Left lung (tissue), 10 donors: Measurements from ENCODE around the gene PSAPL1. TPM values are rescaled to one million over a fixed set of nuclear protein-coding genes. Genes with fewer than 3 reads are reported as not detected.

Experiments
- ATAC-seq: fragments of 200-7000 bp; cut with Tn5 transposase; one replicate; pipeline ENCODE4 v1.9.1; 2020; ENCODE audit warnings: moderate library complexity
- DNase-seq, 4 donors: peaks; one replicate each; pipeline ENCODE4 v3.0.0-alpha.2; 2013 to 2020
- H3K27ac ChIP-seq, 2 donors: fragments of 200-600 bp; sonication (generic) in 1 of 2; one replicate each; pipeline versions ENCODE4 v1.5.0 to v1.8.0; 2020 to 2021
- H3K27me3 ChIP-seq, 2 donors: fragments of 200-600 bp; sonication (generic) in 1 of 2; one replicate each; pipeline versions ENCODE4 v1.5.0 to v1.8.0; 2020 to 2021
- H3K36me3 ChIP-seq, 2 donors: fragments of 200-600 bp; sonication (generic) in 1 of 2; one replicate each; pipeline versions ENCODE4 v1.5.0 to v1.8.0; 2020 to 2021
- H3K4me1 ChIP-seq, 2 donors: fragments of 200-600 bp; one replicate each; pipeline ENCODE4 v1.8.0; 2021
- H3K4me3 ChIP-seq, 2 donors: fragments of 200-600 bp; sonication (generic) in 1 of 2; one replicate each; pipeline versions ENCODE4 v1.5.0 to v1.8.0; 2020 to 2021; ENCODE audit warnings: mild to moderate bottlenecking in 1 of 2
- H3K9me3 ChIP-seq, 2 donors: fragments of 200-600 bp; sonication (generic) in 1 of 2; one replicate each; pipeline versions ENCODE4 v1.5.0 to v1.8.0; 2020 to 2021
- CTCF ChIP-seq, 2 donors: fragments of 200-600 bp; sonication (generic) in 1 of 2; IDR thresholded peaks; one replicate each; pipeline versions ENCODE4 v1.5.0 to v1.8.0; 2021; ENCODE audit warnings: antibody characterized with exemption in 2 of 2
- intact Hi-C, 2 donors: fragments of 100-400 bp; cut with DNase I; formaldehyde crosslinking; loops; one replicate each; pipeline versions ENCODE4 v1.11.2 to v1.14.2; 2022
- polyA plus RNA-seq, 6 donors: library from polyadenylated mRNA; unstranded; fragments of 120-200 nt; gene quantifications; one replicate each; pipeline ENCODE4 v1.2.1, GENCODE V29; 2013; ENCODE audit not compliant: insufficient read length in 6 of 6
- total RNA-seq, 2 donors: library from RNA; stranded (reverse); fragmentation: NEBNext Ultra II Directional; extraction: Animal tissue kit (Norgen Biotek cat#: 25700); gene quantifications; one replicate each; pipeline ENCODE4 v1.2.1, GENCODE V29; 2021
- donor health status: DM: no; HTN: yes; CAD: no.
- donor health status: DM: no; HTN: no; CAD: no.

The PSAPL1 gene
- total and polyA plus RNA-seq, 8 donors: 0.03 to 0.10 (median 0.06) TPM

DNA sequence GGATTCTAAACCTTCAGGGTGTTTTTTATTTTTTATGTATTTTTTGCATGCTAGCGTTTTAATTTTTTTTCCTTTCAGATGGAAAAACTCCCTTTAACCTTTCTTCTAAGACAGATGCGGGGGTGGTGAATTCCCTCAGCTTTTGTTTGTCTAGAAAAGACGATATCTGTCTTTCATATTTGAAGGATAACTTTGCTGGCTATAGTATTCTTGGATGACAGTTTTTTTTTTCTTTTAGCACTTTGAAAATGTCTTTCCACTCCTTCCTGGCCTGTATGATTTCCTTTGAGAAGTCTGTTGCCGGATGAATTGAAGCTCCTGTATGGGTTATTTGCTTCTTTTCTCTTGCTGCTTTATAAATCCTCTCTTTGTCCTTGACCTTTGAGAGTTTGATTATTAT lies 26.6 kb downstream of the PSAPL1 start:
- Histone ChIP-seq H3K36me3 (no peaks in the 10 kb centered on the region), H3K9me3 (peaks cover 0 to 16% of the 10 kb centered on the region in 2 donors), H3K27ac (no peak overlapping the region), H3K4me1 (no peaks in the 10 kb centered on the region), H3K27me3 (peaks cover 0 to 12% of the 10 kb centered on the region in 2 donors), H3K4me3 (no peak overlapping the region)
- no peak for DNase-seq
- no peak for ATAC-seq
- no peak for TF ChIP-seq CTCF (IDR thresholded peaks at IDR 0.05)
- intact Hi-C loops: no loop called here

GRCh38 chr4:7403001-7403400 lies 31.7 kb downstream of the PSAPL1 start:
- Histone ChIP-seq H3K36me3 (no peaks in the 10 kb centered on the region), H3K9me3 (peaks cover 0 to 8% of the 10 kb centered on the region in 2 donors), H3K27ac (no peak overlapping the region), H3K4me3 (no peak overlapping the region), H3K27me3 (peaks cover 0 to 12% of the 10 kb centered on the region in 2 donors), H3K4me1 (no peaks in the 10 kb centered on the region)
- ATAC-seq: peak; percentile 43
- DNase-seq: peak in 1 of 4 donors; percentile 27
- no peak for TF ChIP-seq CTCF (IDR thresholded peaks at IDR 0.05)
- intact Hi-C loops: no loop called here

GRCh38 chr4:7402526-7402925 lies 32.2 kb downstream of the PSAPL1 start:
- Histone ChIP-seq H3K27ac (no peak overlapping the region), H3K27me3 (peaks cover 0 to 17% of the 10 kb centered on the region in 2 donors), H3K4me3 (no peak overlapping the region), H3K9me3 (peaks cover 0 to 5% of the 10 kb centered on the region in 2 donors), H3K36me3 (no peaks in the 10 kb centered on the region), H3K4me1 (no peaks in the 10 kb centered on the region)
- intact Hi-C loops: no loop called here
- no peak for TF ChIP-seq CTCF (IDR thresholded peaks at IDR 0.05)
- peak; percentile 69 for ATAC-seq
- peak in 1 of 4 donors; percentile 20 for DNase-seq

DNA sequence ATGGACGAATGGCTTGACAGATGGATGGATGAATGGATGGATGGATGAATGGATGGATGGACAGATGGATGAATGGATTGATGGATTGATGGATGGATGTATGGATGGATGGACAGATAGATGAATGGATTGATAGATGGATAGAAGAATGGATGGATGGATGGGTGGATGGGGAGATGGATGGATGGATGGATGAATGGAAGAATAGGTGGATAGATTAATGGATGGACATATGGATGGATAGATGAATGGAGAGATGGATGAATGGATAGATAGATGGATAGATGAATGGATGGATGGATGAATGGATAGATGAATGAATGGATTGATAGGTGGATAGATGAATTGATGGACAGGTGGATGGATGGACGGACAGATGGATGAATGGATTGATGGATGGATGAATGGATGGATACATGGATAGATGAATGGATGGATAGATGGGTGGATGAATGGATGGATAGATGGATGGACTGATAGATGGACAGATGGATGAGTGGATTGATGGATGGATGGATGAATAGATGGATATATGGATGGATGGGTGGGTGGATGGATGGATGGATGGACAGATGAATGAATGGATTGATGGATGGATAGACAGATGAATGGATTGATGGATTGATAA lies 33.9 kb downstream of the PSAPL1 start:
- Histone ChIP-seq H3K36me3 (no peaks in the 10 kb centered on the region), H3K4me3 (no peak overlapping the region), H3K4me1 (no peaks in the 10 kb centered on the region), H3K27me3 (peaks cover 0 to 34% of the 10 kb centered on the region in 2 donors), H3K27ac (no peak overlapping the region), H3K9me3 (no peaks in the 10 kb centered on the region)
- ATAC-seq (no peak), DNase-seq (no peak)
- no peak for TF ChIP-seq CTCF (IDR thresholded peaks at IDR 0.05)
- intact Hi-C loops: no loop called here

GRCh38 chr4:7399440-7400234 lies 35.1 kb downstream of the PSAPL1 start:
- intact Hi-C loops: no loop called here
- no peak for TF ChIP-seq CTCF (IDR thresholded peaks at IDR 0.05)
- peak in 1 of 4 donors; percentile 15 for DNase-seq
- Histone ChIP-seq H3K27ac (no peak overlapping the region), H3K4me3 (no peak overlapping the region), H3K4me1 (no peaks in the 10 kb centered on the region), H3K9me3 (no peaks in the 10 kb centered on the region), H3K27me3 (peaks cover 0 to 43% of the 10 kb centered on the region in 2 donors), H3K36me3 (no peaks in the 10 kb centered on the region)
- no peak for ATAC-seq
